AG10803 (cell line): Measurements from ENCODE around the gene TMEM19.

Source experiments
- DNase-seq: peaks from one replicate; pipeline ENCODE4 v3.0.0; 2010; ENCODE audit warnings: low read depth
- H3K4me3 ChIP-seq: 2 replicates; pipeline ENCODE4 v1.5.1; 2011; ENCODE audit warnings: mild to moderate bottlenecking, low read length, control low read depth
- TF ChIP-seq, protein P1 (sequence below): conservative IDR thresholded peaks from 2 replicates; pipeline ENCODE4 v1.5.1; 2011; ENCODE audit warnings: mild to moderate bottlenecking, low read length, control low read depth, inconsistent platforms

TMEM19 gene

DNA sequence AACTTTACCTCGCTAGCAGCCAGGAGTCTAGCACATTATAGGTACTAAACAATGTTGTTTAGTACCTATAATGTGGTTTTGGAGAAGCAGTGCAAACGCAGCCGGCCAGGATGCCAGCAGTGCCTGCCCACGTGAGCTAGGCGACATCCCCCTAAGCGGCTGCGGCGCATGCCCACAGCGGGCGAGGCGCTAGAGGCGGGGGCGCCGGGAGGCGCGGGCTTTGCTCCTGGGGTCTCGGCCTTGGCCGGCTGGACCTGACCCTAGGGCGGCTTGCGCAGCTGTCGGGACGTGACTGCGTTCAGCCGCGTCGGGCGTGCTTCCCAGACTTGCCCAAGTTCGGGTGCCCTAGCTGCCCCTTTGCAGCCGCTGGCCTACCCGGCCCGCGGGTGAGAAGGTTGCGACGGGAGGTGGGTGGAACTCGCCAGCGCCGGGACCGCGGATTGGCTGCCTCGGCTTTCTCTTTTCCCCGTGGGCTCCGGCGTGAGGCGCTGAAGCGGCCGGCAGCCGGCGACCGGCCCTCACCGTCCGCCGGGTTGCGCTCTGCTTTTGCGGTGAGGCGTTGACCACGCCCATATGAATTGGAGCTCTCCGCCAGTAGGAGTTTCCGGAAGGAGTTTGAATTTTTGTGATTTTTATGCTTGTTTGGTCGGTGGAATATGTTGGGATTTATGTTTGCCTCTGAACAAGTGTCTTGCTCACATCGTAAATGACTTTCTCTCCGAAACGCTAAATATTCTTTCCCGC, at the start of gene TMEM19:
TSS of gene TMEM19 (plus strand) at position 169 of the 744 bp plus-strand sequence. CDS start 599 bp downstream, outside the sequence.
- H3K4me3 ChIP-seq = peak within 1 kb of the TSS; percentile 84
- TF ChIP-seq, protein P1, sequence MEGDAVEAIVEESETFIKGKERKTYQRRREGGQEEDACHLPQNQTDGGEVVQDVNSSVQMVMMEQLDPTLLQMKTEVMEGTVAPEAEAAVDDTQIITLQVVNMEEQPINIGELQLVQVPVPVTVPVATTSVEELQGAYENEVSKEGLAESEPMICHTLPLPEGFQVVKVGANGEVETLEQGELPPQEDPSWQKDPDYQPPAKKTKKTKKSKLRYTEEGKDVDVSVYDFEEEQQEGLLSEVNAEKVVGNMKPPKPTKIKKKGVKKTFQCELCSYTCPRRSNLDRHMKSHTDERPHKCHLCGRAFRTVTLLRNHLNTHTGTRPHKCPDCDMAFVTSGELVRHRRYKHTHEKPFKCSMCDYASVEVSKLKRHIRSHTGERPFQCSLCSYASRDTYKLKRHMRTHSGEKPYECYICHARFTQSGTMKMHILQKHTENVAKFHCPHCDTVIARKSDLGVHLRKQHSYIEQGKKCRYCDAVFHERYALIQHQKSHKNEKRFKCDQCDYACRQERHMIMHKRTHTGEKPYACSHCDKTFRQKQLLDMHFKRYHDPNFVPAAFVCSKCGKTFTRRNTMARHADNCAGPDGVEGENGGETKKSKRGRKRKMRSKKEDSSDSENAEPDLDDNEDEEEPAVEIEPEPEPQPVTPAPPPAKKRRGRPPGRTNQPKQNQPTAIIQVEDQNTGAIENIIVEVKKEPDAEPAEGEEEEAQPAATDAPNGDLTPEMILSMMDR = peak; percentile 28; the same call in 1 of the 2 replicates

DNA sequence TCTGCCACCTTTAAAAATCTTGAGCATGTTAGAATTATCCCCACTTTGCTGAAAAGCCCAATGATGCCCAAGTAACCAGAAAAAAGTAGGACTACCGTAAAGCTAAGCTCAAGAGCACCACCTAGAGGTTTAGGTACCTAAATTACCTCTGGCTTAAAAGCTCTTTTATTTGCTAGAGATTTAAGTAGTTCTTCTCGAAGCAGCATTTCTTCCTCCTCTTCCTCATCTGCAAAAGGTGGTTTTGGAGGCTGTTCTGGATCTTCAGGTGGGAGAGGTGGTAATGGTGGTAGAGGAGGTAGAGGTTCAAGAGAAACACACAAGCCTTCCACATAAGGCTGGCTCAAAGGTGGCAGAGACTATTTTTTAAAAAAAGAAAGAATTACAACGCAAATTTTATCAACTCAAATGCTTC, 49.2 kb upstream of the TMEM19 start:
- DNase-seq = peak; percentile 73
- TF ChIP-seq, protein P1 = peak; percentile 90
- H3K4me3 ChIP-seq = no peak overlapping the region

More for the DNA sequence above, at the start of gene TMEM19:
- DNase-seq = peak; percentile 89

DNA sequence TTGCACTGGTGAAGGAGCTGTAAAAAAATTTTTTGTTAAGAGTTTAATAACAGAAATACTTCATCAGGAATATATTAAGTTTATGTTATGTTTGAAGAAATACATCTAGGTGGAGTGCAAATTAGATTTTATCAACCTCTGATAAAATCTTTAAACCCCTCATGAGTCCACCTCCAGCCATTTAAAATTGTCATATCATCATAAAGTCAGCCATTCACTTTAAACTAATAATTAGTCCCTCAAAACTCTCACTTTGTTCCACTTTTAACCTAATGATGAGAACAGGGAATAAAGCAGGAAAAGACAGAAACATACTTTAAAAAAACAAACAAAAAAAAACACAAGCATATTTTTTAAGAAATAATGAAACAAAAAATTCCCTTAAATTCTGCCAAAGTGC, 47.4 kb upstream of the TMEM19 start:
- H3K4me3 ChIP-seq = no peak overlapping the region
- DNase-seq = no peak
- TF ChIP-seq, protein P1 = no peak

DNA sequence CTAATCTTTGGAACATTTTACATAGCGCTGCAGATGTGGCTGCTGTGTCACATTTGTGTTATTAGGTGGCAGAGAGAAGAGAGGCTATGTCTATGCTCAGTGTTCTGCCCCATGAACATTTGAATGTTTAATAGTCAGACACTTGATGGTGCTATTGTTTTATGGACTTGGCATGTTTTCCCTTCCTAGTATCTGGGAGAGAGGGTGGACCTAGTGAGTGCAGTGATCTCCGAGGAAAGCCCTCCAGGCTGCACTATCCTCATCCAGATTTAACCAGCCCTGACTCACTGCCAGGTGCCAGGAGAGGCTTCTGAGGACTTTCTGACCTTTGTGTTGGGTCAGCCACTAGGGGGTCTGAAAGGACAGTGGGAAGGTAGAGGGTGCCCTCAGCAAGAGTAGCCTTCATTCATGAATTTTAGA, 46.5 kb upstream of the TMEM19 start:
- TF ChIP-seq, protein P1 = 0 out of 2 replicates have a peak, but pooled peaks have one; percentile 9
- no peak for DNase-seq
- no peak overlapping the region for H3K4me3 ChIP-seq

DNA sequence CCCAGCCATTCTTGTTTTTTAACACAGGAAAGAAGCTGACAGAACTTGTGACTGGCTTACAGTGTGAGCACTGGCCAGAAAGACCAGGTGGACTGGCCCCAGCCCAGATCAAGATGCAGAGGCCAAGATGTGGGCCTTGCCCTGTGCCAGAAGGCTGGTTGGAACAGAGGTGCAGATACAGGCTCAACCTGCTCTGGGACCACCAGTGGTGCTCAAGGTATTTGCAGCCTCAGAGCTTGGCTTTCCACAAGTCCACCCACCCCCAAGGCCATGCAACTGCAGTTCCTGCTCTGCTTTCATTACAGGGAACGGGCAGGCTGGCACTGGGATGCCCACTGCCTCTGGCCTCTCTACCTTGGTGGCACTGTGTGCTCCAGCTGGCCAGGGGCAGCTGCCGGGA, 45.6 kb upstream of the TMEM19 start:
- DNase-seq = no peak
- H3K4me3 ChIP-seq = no peak overlapping the region
- TF ChIP-seq, protein P1 = no peak

DNA sequence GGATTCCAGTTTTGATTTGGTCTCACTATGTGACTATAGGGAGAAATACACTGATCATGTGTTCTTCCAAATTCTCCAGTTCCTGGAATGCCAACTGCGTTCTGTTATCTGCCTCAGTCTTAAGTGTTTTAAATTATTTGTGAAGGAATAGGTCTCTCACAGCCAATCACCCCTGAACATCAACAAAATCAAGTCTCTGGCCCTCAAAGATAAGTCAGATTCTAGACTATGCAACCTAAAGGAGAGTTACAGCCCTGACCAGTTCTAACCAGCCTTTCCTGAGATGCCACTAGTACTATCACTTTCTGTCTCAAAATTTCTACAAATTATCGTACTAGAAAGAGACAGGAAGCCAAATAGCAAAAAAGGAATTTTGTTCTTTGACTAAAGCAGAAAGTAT, 44.5 kb upstream of the TMEM19 start:
- TF ChIP-seq, protein P1 = no peak
- no peak for DNase-seq
- H3K4me3 ChIP-seq = no peak overlapping the region

DNA sequence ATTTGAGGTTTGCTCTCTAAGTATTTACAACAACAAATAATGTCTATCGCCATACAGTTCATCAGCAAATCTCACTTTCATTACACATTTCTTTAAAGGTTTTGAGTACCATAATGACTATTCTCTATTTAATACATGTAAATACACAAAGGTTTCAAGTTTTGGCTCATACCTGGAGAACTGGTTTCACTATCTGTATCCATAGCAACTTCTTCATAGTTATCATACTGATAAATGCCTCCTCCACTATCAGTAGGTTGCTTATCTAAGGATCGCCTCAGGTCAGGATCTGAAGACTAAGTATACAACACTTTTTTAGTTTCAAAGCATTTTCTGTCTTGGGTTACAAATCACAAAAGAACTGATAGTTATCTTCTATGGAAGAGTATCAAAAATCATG, 43.6 kb upstream of the TMEM19 start:
- no peak for DNase-seq
- no peak overlapping the region for H3K4me3 ChIP-seq
- TF ChIP-seq, protein P1 = no peak
